GM19455 (cell line): ENCODE results near the gene CLEC20A.

Experiments
- ATAC-seq: cut with Tn5 transposase; IDR thresholded peaks from one replicate; pipeline ENCODE4 v1.9.1; 2021; ENCODE audit not compliant: unreplicated experiment

CLEC20A gene

GRCh38 chr1:178496410-178497135 is at the start of gene CLEC20A:
CLEC20A (minus strand) TSS chr1:178496964; CDS start chr1:178496939, 25 bp downstream.
- ATAC-seq = no peak

- no peak for ATAC-seq
These were observed 47.8 kb upstream of the CLEC20A start for GRCh38 chr1:178544531-178544930.

- ATAC-seq = peak; percentile 45
These were observed 46.5 kb upstream of the CLEC20A start for GRCh38 chr1:178543290-178543607.

- ATAC-seq = peak; percentile 82
These were observed 46.0 kb upstream of the CLEC20A start for GRCh38 chr1:178542554-178543289.

- ATAC-seq = peak; percentile 50
These were observed 45.2 kb upstream of the CLEC20A start for GRCh38 chr1:178541829-178542553.

GRCh38 chr1:178541379-178541778 is 44.6 kb upstream of the CLEC20A start:
- no peak for ATAC-seq

GRCh38 chr1:178540646-178541045 is 43.9 kb upstream of the CLEC20A start:
- ATAC-seq = no peak

GRCh38 chr1:178540204-178540603 is 43.4 kb upstream of the CLEC20A start:
- ATAC-seq = no peak

- ATAC-seq = no peak
These were observed 42.5 kb upstream of the CLEC20A start for GRCh38 chr1:178539291-178539690.

- no peak for ATAC-seq
These were observed 41.6 kb upstream of the CLEC20A start for GRCh38 chr1:178538192-178538916.

- no peak for ATAC-seq
These were observed 40.8 kb upstream of the CLEC20A start for GRCh38 chr1:178537382-178538090.

- ATAC-seq = no peak
These were observed 40.1 kb upstream of the CLEC20A start for GRCh38 chr1:178536844-178537371.

- no peak for ATAC-seq
These were observed 39.6 kb upstream of the CLEC20A start for GRCh38 chr1:178536329-178536728.

GRCh38 chr1:178534137-178534868 is 37.5 kb upstream of the CLEC20A start:
- ATAC-seq = no peak

- ATAC-seq = no peak
These were observed 36.6 kb upstream of the CLEC20A start for GRCh38 chr1:178533121-178533946.

GRCh38 chr1:178532392-178532791 is 35.6 kb upstream of the CLEC20A start:
- peak; percentile 85 for ATAC-seq

- peak; percentile 27 for ATAC-seq
These were observed 35.1 kb upstream of the CLEC20A start for GRCh38 chr1:178531887-178532286.

GRCh38 chr1:178530502-178530901 is 33.7 kb upstream of the CLEC20A start:
- no peak for ATAC-seq

GRCh38 chr1:178530037-178530402 is 33.3 kb upstream of the CLEC20A start:
- ATAC-seq = no peak
